CD4-positive, CD25-positive, alpha-beta regulatory T cell (primary cell): ENCODE results near the gene SLC35B3. TPM values are rescaled to one million over a fixed set of nuclear protein-coding genes. Genes with fewer than 3 reads are reported as not detected.
A peak's percentile ranks its signal among the peaks of the same experiment; 100 is the strongest.

ENCODE experiments used
- ATAC-seq, 2 donors: fragments of 150-1000 bp; cut with Tn5 transposase; one replicate each; pipeline ENCODE4 v1.10.0; 2021; ENCODE audit warnings: low read depth in 2 of 2, moderate number of reproducible peaks in 2 of 2, moderate library complexity in 1 of 2
- DNase-seq, 3 donors: peaks; one replicate each; pipeline versions ENCODE4 v3.0.0 to v3.0.0-alpha.2; 2012 to 2022; ENCODE audit warnings: mixed read lengths in 1 of 3
- H3K27ac ChIP-seq: one replicate; pipeline ENCODE4 v1.7.0; 2013; ENCODE audit warnings: mild to moderate bottlenecking, low read length; ENCODE audit not compliant: insufficient read depth, poor library complexity, severe bottlenecking
- H3K27me3 ChIP-seq: one replicate; pipeline ENCODE4 v1.7.0; 2013; ENCODE audit warnings: low read length; ENCODE audit not compliant: control insufficient read depth, insufficient read depth
- H3K36me3 ChIP-seq: one replicate; pipeline ENCODE4 v1.7.0; 2013; ENCODE audit warnings: mild to moderate bottlenecking, low read length, moderate library complexity; ENCODE audit not compliant: control insufficient read depth, insufficient read depth
- H3K4me1 ChIP-seq: 2 replicates; pipeline ENCODE4 v1.7.0; 2013; ENCODE audit warnings: mild to moderate bottlenecking, low read length; ENCODE audit not compliant: insufficient read depth, control insufficient read depth, poor library complexity, severe bottlenecking
- H3K4me3 ChIP-seq: one replicate; pipeline ENCODE4 v1.7.0; 2013; ENCODE audit warnings: low read depth, mild to moderate bottlenecking, low read length, moderate library complexity
- H3K9me3 ChIP-seq, 2 experiments: 1 replicate in 1 of 2; 2 replicates in 1 of 2; pipeline ENCODE4 v1.7.0; 2013; ENCODE audit warnings: low read length in 2 of 2, mild to moderate bottlenecking in 1 of 2, moderate library complexity in 1 of 2; ENCODE audit not compliant: control insufficient read depth in 2 of 2
- H3K27ac Mint-ChIP-seq, 3 donors: one replicate each; pipeline ENCODE4 v1.8.0; 2020 to 2022; ENCODE audit warnings: mild to moderate bottlenecking in 3 of 3, mixed read lengths in 3 of 3, moderate library complexity in 2 of 3
- H3K27me3 Mint-ChIP-seq: one replicate; pipeline ENCODE4 v1.8.0; 2022; ENCODE audit warnings: mild to moderate bottlenecking, mixed read lengths
- H3K36me3 Mint-ChIP-seq: one replicate; pipeline ENCODE4 v1.8.0; 2020; ENCODE audit warnings: mixed read lengths
- H3K4me1 Mint-ChIP-seq, 4 donors: one replicate each; pipeline ENCODE4 v1.8.0; 2020 to 2022; ENCODE audit warnings: mixed read lengths in 4 of 4, mild to moderate bottlenecking in 1 of 4
- H3K4me3 Mint-ChIP-seq, 4 donors: one replicate each; pipeline ENCODE4 v1.8.0; 2020 to 2022; ENCODE audit warnings: mild to moderate bottlenecking in 4 of 4, mixed read lengths in 4 of 4, moderate library complexity in 3 of 4
- H3K9me3 Mint-ChIP-seq, 7 donors: one replicate each; pipeline ENCODE4 v1.8.0; 2020 to 2022; ENCODE audit warnings: mixed read lengths in 7 of 7, mild to moderate bottlenecking in 3 of 7, moderate library complexity in 2 of 7
- polyA plus RNA-seq, 4 donors: library from polyadenylated mRNA; unstranded; fragments of 300-500 nt; fragmentation: Illumina TruSeq; gene quantifications; one replicate each; pipeline ENCODE4 v1.2.3, GENCODE V29; 2021
- total RNA-seq: library from RNA; stranded (reverse); gene quantifications from one replicate; pipeline ENCODE4 v1.2.3, GENCODE V29; 2022

SLC35B3 gene
- total RNA-seq (8.4 TPM), polyA plus RNA-seq (10 to 100 TPM; 11.3 to 14.8 (median 12.7) TPM)

DNA sequence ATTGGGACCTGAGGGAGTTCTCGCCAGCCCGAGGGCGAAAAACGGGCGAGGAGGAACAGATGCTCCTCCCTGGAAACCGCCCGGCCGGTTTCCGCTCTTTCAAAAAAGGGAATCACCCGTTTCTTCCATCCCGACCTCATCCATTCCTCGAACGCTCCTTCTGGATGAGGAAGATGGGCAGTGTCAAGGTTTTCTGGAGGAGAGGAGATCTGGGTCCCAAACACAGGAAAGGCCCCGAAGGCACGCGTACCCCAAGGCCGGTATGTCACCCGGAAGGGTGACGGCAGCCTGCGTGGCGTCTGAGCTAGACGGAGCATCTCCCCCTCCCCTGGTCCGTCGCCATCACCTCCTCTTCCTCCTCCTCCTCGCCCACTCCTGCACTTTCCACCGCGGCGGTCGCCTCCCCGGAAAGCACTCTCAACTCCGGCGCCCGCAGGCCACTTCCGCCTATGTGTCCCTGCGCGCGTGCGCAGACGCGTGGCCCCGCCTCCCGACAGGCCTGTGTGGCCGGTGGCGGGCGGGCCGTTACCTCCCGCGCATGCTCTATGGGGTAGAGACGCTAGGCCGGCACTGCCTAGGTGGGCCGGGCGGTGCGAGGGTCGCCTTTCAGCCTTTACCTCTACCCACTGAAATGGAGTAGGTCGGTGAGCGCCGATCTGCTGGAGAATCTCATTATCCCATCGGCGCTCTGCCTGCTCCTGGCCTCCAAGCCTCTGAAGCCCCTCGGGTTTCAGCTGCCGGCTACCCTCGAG, at the start of gene SLC35B3:
TSS of gene SLC35B3 (minus strand) at position 453 of the 752 bp plus-strand sequence.
- Histone ChIP-seq H3K27ac (peak within 1 kb of the TSS; percentile 83), H3K4me3 (peak within 1 kb of the TSS; percentile 96), H3K9me3 (no peaks in the 10 kb centered on the region), H3K27me3 (no peaks in the 10 kb centered on the region), H3K4me1 (peaks cover 23% of the 10 kb centered on the region), H3K36me3 (no peaks in the 10 kb centered on the region)
- Mint-ChIP-seq H3K4me3 (peak within 1 kb of the TSS; percentile 93 to 99 (median 97)), H3K4me1 (peaks cover 31 to 51% (median 39%) of the 10 kb centered on the region in 4 donors), H3K36me3 (peaks cover 3% of the 10 kb centered on the region), H3K27ac (peak within 1 kb of the TSS; percentile 97 to 98 (median 98)), H3K27me3 (peaks cover 9% of the 10 kb centered on the region), H3K9me3 (peaks cover 0 to 2% (median 0%) of the 10 kb centered on the region in 7 donors)
- ATAC-seq, result peak; percentile 87 to 88
- peak; percentile 96 to 97 (median 96) for DNase-seq

DNA sequence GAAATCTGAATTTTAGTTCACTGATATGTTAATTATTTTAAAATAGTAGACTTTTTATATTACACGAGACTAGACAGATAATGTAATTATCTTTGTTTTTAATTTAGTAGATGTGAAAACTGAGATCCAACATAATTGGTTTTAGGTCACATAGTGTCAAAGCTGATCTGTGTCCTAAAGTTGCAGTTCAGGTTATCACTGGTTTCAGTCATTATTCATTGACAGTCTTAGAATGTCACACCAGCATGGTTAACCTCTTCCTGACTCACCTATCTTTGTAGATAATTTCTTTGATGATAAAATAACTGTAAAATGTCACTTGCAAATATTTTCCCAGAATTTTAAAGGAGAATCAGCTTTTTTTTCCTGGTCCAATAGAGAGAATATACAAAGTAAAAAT, 48.3 kb upstream of the SLC35B3 start:
- Mint-ChIP-seq H3K27ac (no peak overlapping the region), H3K27me3 (peaks cover 4% of the 10 kb centered on the region), H3K9me3 (peaks cover 0 to 7% (median 0%) of the 10 kb centered on the region in 7 donors), H3K4me1 (no peaks in the 10 kb centered on the region), H3K4me3 (no peak overlapping the region), H3K36me3 (no peaks in the 10 kb centered on the region)
- H3K4me1 ChIP-seq, result no peaks in the 10 kb centered on the region
- no peaks in the 10 kb centered on the region for H3K36me3 ChIP-seq
- H3K4me3 ChIP-seq, result no peak overlapping the region
- DNase-seq (no peak), ATAC-seq (no peak)
- no peaks in the 10 kb centered on the region for H3K27me3 ChIP-seq
- H3K27ac ChIP-seq, result no peak overlapping the region
- no peaks in the 10 kb centered on the region for H3K9me3 ChIP-seq

DNA sequence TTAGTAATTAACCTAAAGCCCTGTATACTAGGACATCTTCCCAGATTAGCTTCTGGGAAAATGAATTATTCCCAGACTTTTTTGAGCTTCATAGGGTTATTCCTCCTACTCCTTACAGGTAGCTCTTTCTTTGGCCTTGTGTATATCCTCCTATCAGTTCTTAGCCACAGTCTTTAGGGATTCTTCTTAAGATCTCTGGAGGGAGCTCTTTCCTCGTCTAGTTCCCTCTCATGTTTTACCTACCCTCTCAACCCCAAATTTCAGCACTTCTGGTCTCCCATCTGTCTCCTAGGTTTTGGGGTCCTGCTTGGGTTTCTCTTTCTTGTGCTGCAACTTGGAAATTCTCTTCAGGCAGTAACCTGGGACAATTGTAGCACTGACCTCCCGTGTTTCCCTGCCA, 46.4 kb upstream of the SLC35B3 start:
- Mint-ChIP-seq H3K4me3 (no peak overlapping the region), H3K27me3 (no peaks in the 10 kb centered on the region), H3K36me3 (no peaks in the 10 kb centered on the region), H3K9me3 (peaks cover 0 to 7% (median 0%) of the 10 kb centered on the region in 7 donors), H3K4me1 (no peaks in the 10 kb centered on the region), H3K27ac (no peak overlapping the region)
- Histone ChIP-seq H3K27ac (no peak overlapping the region), H3K4me3 (no peak overlapping the region), H3K9me3 (no peaks in the 10 kb centered on the region), H3K36me3 (no peaks in the 10 kb centered on the region), H3K4me1 (no peaks in the 10 kb centered on the region), H3K27me3 (no peaks in the 10 kb centered on the region)
- DNase-seq (peak in 1 of 3 donors; percentile 5), ATAC-seq (no peak)

DNA sequence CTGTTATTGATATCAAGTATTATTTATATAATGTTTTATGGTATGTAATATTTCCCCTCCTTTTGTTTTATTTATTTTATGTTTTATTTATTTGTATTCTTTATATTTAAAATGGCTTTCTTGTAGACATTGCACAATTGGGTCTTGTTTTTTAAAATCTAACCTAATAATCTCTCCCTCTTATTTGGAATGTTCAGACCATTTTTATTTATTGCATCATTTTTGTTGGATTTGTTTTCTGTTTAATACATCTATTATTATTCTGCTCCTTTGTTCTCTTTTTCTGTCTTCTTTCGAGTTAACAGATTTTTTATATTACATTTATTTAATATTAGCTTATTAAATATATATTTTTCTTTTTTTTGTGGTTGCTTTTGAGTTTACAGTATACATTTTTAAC, 43.1 kb upstream of the SLC35B3 start:
- no peaks in the 10 kb centered on the region for H3K9me3 ChIP-seq
- H3K4me1 ChIP-seq, result no peaks in the 10 kb centered on the region
- no peaks in the 10 kb centered on the region for H3K27me3 Mint-ChIP-seq
- H3K36me3 ChIP-seq, result no peaks in the 10 kb centered on the region
- H3K9me3 Mint-ChIP-seq, result peaks cover 0 to 8% (median 0%) of the 10 kb centered on the region in 7 donors
- no peak overlapping the region for H3K4me3 ChIP-seq
- no peaks in the 10 kb centered on the region for H3K27me3 ChIP-seq
- H3K4me3 Mint-ChIP-seq, result no peak overlapping the region
- H3K27ac Mint-ChIP-seq, result no peak overlapping the region
- ATAC-seq (no peak), DNase-seq (no peak)
- H3K4me1 Mint-ChIP-seq, result no peaks in the 10 kb centered on the region
- H3K36me3 Mint-ChIP-seq, result peaks cover 2% of the 10 kb centered on the region
- H3K27ac ChIP-seq, result no peak overlapping the region

DNA sequence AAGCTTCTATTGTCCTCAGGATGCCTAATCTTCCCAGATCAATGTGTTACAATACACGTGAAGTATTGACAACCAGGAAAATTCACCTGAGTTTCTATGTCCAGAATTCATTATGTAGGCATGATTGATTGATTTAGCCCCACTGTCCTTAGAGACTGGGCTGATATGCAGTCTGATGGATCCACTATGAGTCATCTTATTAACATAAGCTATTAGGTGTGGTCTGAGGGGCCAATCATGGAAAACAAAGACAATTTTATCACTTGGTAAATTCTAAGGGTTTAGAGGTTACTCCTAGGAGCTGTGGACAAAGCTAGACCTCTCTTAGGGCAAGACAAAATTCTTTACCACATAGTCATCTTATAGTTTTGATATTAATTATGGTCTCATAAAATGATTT, 41.3 kb upstream of the SLC35B3 start:
- DNase-seq (no peak), ATAC-seq (no peak)
- no peaks in the 10 kb centered on the region for H3K9me3 ChIP-seq
- H3K36me3 ChIP-seq, result no peaks in the 10 kb centered on the region
- no peaks in the 10 kb centered on the region for H3K27me3 Mint-ChIP-seq
- H3K27me3 ChIP-seq, result no peaks in the 10 kb centered on the region
- no peak overlapping the region for H3K4me3 ChIP-seq
- peaks cover 0 to 12% (median 0%) of the 10 kb centered on the region in 7 donors for H3K9me3 Mint-ChIP-seq
- no peaks in the 10 kb centered on the region for H3K4me1 ChIP-seq
- no peaks in the 10 kb centered on the region for H3K4me1 Mint-ChIP-seq
- no peak overlapping the region for H3K27ac ChIP-seq
- no peak overlapping the region for H3K27ac Mint-ChIP-seq
- peaks cover 5% of the 10 kb centered on the region for H3K36me3 Mint-ChIP-seq
- no peak overlapping the region for H3K4me3 Mint-ChIP-seq

DNA sequence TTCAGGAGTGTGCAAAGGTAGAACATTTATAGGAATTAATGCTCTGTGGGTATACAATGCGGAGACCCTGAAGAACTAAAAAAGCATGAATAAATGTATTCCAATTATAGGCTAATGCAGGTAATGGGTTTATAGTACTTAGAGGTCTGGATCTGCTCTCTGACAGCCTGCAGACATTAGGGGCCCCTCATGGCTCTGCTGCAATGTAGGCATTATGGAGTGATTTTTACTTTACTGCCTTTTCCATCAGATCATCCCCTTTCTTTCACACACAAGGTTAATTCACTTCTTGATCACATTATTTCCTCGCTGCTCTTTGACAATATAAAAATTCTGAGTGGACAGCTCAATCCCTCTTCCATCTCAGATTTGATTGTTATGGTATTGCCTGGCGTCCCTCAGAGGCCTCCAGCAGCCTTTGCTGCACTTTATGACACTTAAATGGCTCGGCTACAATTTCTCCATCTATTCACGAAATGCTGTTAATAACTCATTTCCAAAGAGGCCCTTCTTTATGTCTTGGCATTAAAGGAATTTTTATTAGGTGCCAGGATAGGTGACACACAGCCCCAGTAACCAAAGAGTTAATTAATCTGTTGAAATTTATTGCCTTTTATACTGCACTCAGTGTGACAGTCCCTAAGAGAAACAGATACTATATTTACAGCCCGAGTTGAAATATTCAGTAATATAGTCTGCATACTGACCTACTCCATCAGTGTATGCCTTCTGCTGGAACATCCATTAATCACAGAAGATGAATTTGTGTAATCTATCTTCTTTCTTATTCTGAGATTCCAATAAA, 33.4 kb upstream of the SLC35B3 start:
- Histone ChIP-seq H3K4me1 (no peaks in the 10 kb centered on the region), H3K9me3 (no peaks in the 10 kb centered on the region), H3K27ac (no peak overlapping the region), H3K27me3 (no peaks in the 10 kb centered on the region), H3K36me3 (no peaks in the 10 kb centered on the region), H3K4me3 (no peak overlapping the region)
- ATAC-seq (no peak), DNase-seq (no peak)
- Mint-ChIP-seq H3K9me3 (peaks cover 0 to 5% (median 0%) of the 10 kb centered on the region in 7 donors), H3K4me1 (no peaks in the 10 kb centered on the region), H3K27ac (no peak overlapping the region), H3K36me3 (peaks cover 5% of the 10 kb centered on the region), H3K27me3 (no peaks in the 10 kb centered on the region), H3K4me3 (no peak overlapping the region)

DNA sequence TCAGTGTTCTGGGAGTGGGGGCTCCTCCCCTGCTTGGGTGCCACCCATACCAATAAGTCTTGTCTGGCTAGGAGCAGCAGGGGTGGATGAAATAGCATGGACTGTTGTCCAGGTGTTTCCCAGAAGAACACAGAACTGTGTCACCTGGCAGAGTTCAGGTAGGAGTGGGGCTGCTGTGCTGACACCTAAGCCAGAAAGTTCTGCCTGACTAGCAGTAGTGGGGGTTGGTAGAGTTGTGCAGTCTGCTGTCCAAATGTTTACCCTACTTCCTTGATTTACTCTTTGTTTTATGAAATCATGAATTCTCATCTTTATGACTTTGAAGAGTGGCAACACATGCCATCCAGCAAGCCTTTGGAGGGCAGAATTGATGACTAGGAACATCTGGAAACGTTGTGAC, 27.3 kb upstream of the SLC35B3 start:
- H3K36me3 Mint-ChIP-seq, result peaks cover 14% of the 10 kb centered on the region
- H3K4me3 Mint-ChIP-seq, result peak overlapping the region in 1 of 4 donors; percentile 19

More for the DNA sequence above, 27.3 kb upstream of the SLC35B3 start:
- no peak overlapping the region for H3K27ac Mint-ChIP-seq
- H3K27me3 ChIP-seq, result no peaks in the 10 kb centered on the region
- H3K36me3 ChIP-seq, result no peaks in the 10 kb centered on the region
- ATAC-seq (no peak), DNase-seq (no peak)
- H3K4me3 ChIP-seq, result no peak overlapping the region
- no peaks in the 10 kb centered on the region for H3K9me3 ChIP-seq
- no peaks in the 10 kb centered on the region for H3K27me3 Mint-ChIP-seq
- H3K9me3 Mint-ChIP-seq, result peaks cover 0 to 21% (median 3%) of the 10 kb centered on the region in 7 donors
- H3K4me1 ChIP-seq, result no peaks in the 10 kb centered on the region
- no peak overlapping the region for H3K27ac ChIP-seq
- H3K4me1 Mint-ChIP-seq, result peaks cover 0 to 3% (median 0%) of the 10 kb centered on the region in 4 donors
